HG02763 (cell line): Measurements from ENCODE around the gene MAP1LC3B.

ENCODE experiments used
- ATAC-seq: cut with Tn5 transposase; IDR thresholded peaks from one replicate; pipeline ENCODE4 v1.9.1; 2021; ENCODE audit warnings: mild to moderate bottlenecking, moderate library complexity; ENCODE audit not compliant: unreplicated experiment

The MAP1LC3B gene

GRCh38 chr16:87451563-87452210 is 59.6 kb downstream of the MAP1LC3B start:
- no peak for ATAC-seq

GRCh38 chr16:87453326-87453725 is 61.2 kb downstream of the MAP1LC3B start:
- no peak for ATAC-seq
